Hepatocyte (in vitro differentiated cells): ENCODE measurements around the gene TNFRSF13B. TPM values are rescaled to one million over a fixed set of nuclear protein-coding genes. Genes with fewer than 3 reads are reported as not detected.

Experiments used
- DNase-seq: peaks from one replicate; pipeline ENCODE4 v3.0.0-alpha.2; 2016; ENCODE audit warnings: low spot score
- H2AFZ ChIP-seq: fragments of 200-600 bp; sonication (generic); 2 replicates; pipeline ENCODE4 v1.6.0; 2016; ENCODE audit warnings: antibody characterized with exemption, mild to moderate bottlenecking
- H3K27ac ChIP-seq: fragments of 200-600 bp; sonication (generic); 2 replicates; pipeline ENCODE4 v1.5.1; 2016; ENCODE audit warnings: mild to moderate bottlenecking
- H3K27me3 ChIP-seq: fragments of 200-600 bp; sonication (generic); 2 replicates; pipeline ENCODE4 v1.6.1; 2016
- H3K36me3 ChIP-seq: fragments of 200-600 bp; sonication (generic); replicated peaks from 2 replicates; pipeline ENCODE4 v1.5.1; 2016; ENCODE audit warnings: low read depth; ENCODE audit not compliant: insufficient read depth
- H3K4me1 ChIP-seq: fragments of 200-600 bp; sonication (generic); 2 replicates; pipeline ENCODE4 v1.5.1; 2016; ENCODE audit warnings: mild to moderate bottlenecking, moderate library complexity; ENCODE audit not compliant: insufficient read depth
- H3K4me2 ChIP-seq: fragments of 200-600 bp; sonication (generic); 2 replicates; pipeline ENCODE4 v1.6.0; 2016
- H3K4me3 ChIP-seq: fragments of 200-600 bp; sonication (generic); 2 replicates; pipeline ENCODE4 v1.5.1; 2016; ENCODE audit warnings: mild to moderate bottlenecking
- H3K79me2 ChIP-seq: fragments of 200-600 bp; sonication (generic); 2 replicates; pipeline ENCODE4 v1.6.0; 2017; ENCODE audit warnings: mild to moderate bottlenecking
- H3K9me2 ChIP-seq: fragments of 200-600 bp; sonication (generic); replicated peaks from 2 replicates; pipeline ENCODE4 v1.6.0; 2017; ENCODE audit warnings: mild to moderate bottlenecking; ENCODE audit not compliant: insufficient read depth
- H3K9me3 ChIP-seq: fragments of 200-600 bp; sonication (generic); 2 replicates; pipeline ENCODE4 v1.5.1; 2016; ENCODE audit warnings: low read depth, mild to moderate bottlenecking
- H4K20me1 ChIP-seq: fragments of 200-600 bp; sonication (generic); 2 replicates; pipeline ENCODE4 v1.6.0; 2016; ENCODE audit warnings: mild to moderate bottlenecking; ENCODE audit not compliant: insufficient read depth, poor library complexity, severe bottlenecking
- CTCF ChIP-seq: fragments of 200-600 bp; sonication (generic); IDR thresholded peaks from 2 replicates; pipeline ENCODE4 v1.5.1; 2016; ENCODE audit warnings: antibody characterized with exemption, mild to moderate bottlenecking; ENCODE audit not compliant: poor library complexity
- EZH2 ChIP-seq: fragments of 200-600 bp; sonication (generic); IDR thresholded peaks from 2 replicates; pipeline ENCODE4 v1.6.1; 2016; ENCODE audit warnings: antibody characterized with exemption, mild to moderate bottlenecking, borderline replicate concordance
- EZH2phosphoT487 ChIP-seq: fragments of 200-600 bp; sonication (generic); IDR thresholded peaks from one replicate; pipeline ENCODE4 v1.6.1; 2018; ENCODE audit warnings: antibody characterized with exemption, mild to moderate bottlenecking, low read depth, moderate library complexity; ENCODE audit not compliant: unreplicated experiment, severe bottlenecking
- WGBS: methylation state at CpG from one replicate; pipeline ENCODE4 v1.1.6; 2016; ENCODE audit warnings: low lambda C conversion rate; ENCODE audit errors: missing lambda C conversion rate; 5-methylcytosine and 5-hydroxymethylcytosine counted together
- polyA plus RNA-seq: library from polyadenylated mRNA; unstranded; fragments of >200 nt; fragmentation: Nextera tagmentation; extraction: Ambion mirVana; gene quantifications from 2 replicates; pipeline ENCODE4 v1.2.1, GENCODE V29; 2016
- total RNA-seq: library from RNA; depleted of rRNA; stranded (reverse); fragments of >200 nt; gene quantifications from 2 replicates; pipeline ENCODE4 v1.2.3, GENCODE V29; 2014

Gene TNFRSF13B
- total and polyA plus RNA-seq, 2 experiments from 2014 or later = not detected

DNA sequence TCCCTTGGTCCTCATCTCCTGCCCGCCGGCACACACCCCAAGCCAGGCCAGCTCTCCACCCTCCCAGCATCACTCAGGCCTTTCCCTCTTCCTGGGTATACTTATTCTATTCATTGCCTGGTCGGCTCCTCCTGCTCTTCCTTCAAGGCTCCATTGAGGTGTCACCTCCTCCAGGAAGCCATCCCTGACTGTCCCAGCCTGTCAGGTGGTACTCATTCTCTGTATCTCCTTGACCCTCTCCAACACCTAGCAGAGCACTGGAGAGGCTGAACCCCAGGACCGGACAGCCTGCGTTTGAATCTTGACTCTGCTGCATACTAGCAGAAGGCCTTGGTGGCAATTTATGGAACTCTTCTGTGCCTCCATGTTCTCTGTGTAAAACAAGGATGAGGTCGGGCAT is 428 bp upstream of the TNFRSF13B start:
- Histone ChIP-seq H2AFZ (no peak overlapping the region), H4K20me1 (no peaks in the 10 kb centered on the region), H3K79me2 (no peaks in the 10 kb centered on the region), H3K36me3 (no peaks in the 10 kb centered on the region), H3K4me1 (no peaks in the 10 kb centered on the region), H3K9me3 (no peaks in the 10 kb centered on the region), H3K27me3 (no peaks in the 10 kb centered on the region), H3K4me3 (no peak overlapping the region), H3K27ac (no peak overlapping the region), H3K4me2 (no peak overlapping the region), H3K9me2 (no peaks in the 10 kb centered on the region)
- WGBS = 97% methylated on average over 6 of the region's 6 CpGs
- TF ChIP-seq EZH2 (no peak), CTCF (no peak), EZH2phosphoT487 (no peak)
- DNase-seq = no peak

- H3K27me3 ChIP-seq = no peaks in the 10 kb centered on the region
- no peaks in the 10 kb centered on the region for H4K20me1 ChIP-seq
- H3K4me3 ChIP-seq = no peak overlapping the region
- H3K27ac ChIP-seq = no peak overlapping the region
- no peaks in the 10 kb centered on the region for H3K9me2 ChIP-seq
- H3K9me3 ChIP-seq = no peaks in the 10 kb centered on the region
- no peak overlapping the region for H3K4me2 ChIP-seq
- 91% methylated on average over 13 of the region's 13 CpGs for WGBS
- no peaks in the 10 kb centered on the region for H3K79me2 ChIP-seq
- no peak overlapping the region for H2AFZ ChIP-seq
- DNase-seq = no peak
- TF ChIP-seq EZH2phosphoT487 (no peak), CTCF (no peak)
- no peaks in the 10 kb centered on the region for H3K4me1 ChIP-seq
- no peaks in the 10 kb centered on the region for H3K36me3 ChIP-seq
Observed at GRCh38 chr17:16969931-16970906, 1.7 kb downstream of the TNFRSF13B start.

- H3K9me2 ChIP-seq = no peaks in the 10 kb centered on the region
- no peaks in the 10 kb centered on the region for H3K9me3 ChIP-seq
- no peaks in the 10 kb centered on the region for H4K20me1 ChIP-seq
- TF ChIP-seq CTCF (no peak), EZH2phosphoT487 (no peak), EZH2 (no peak)
- DNase-seq = no peak
- no peak overlapping the region for H3K27ac ChIP-seq
- H3K4me3 ChIP-seq = no peak overlapping the region
- no peaks in the 10 kb centered on the region for H3K36me3 ChIP-seq
- H3K27me3 ChIP-seq = no peaks in the 10 kb centered on the region
- 100% methylated on average over 1 of the region's 1 CpG for WGBS
- H3K4me2 ChIP-seq = no peak overlapping the region
- no peaks in the 10 kb centered on the region for H3K79me2 ChIP-seq
- H2AFZ ChIP-seq = no peak overlapping the region
- no peaks in the 10 kb centered on the region for H3K4me1 ChIP-seq
Observed at GRCh38 chr17:16968786-16969185, 3.1 kb downstream of the TNFRSF13B start.
